HG03025 (cell line): ENCODE measurements around the gene PDE4D.

ENCODE experiments used
- ATAC-seq: cut with Tn5 transposase; IDR thresholded peaks from one replicate; pipeline ENCODE4 v1.9.1; 2021; ENCODE audit warnings: mild to moderate bottlenecking, moderate library complexity; ENCODE audit not compliant: unreplicated experiment, low FRiP score

PDE4D gene

DNA sequence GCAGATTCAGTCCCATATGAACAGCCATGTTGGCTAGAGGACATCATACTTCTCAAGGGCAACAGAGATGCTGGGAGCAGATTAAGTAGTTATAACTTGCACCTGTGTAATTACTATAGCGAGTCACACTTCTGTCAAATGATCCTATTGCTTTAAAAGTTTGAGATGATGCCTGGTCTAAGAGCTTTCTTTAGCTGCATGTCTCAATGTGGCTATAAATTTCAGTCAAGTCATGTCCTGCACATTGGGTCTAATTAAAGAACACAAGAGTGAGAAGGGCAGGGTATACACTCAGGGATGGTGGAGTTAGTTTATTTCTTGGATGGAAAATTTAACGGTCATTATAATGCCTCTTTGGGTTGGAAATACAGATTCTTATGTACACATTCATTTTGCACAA, 753.4 kb downstream of the PDE4D start:
- no peak for ATAC-seq

GRCh38 chr5:59139695-59140094, 753.8 kb downstream of the PDE4D start:
- no peak for ATAC-seq

GRCh38 chr5:59138509-59138908, 755.0 kb downstream of the PDE4D start:
- ATAC-seq = no peak

DNA sequence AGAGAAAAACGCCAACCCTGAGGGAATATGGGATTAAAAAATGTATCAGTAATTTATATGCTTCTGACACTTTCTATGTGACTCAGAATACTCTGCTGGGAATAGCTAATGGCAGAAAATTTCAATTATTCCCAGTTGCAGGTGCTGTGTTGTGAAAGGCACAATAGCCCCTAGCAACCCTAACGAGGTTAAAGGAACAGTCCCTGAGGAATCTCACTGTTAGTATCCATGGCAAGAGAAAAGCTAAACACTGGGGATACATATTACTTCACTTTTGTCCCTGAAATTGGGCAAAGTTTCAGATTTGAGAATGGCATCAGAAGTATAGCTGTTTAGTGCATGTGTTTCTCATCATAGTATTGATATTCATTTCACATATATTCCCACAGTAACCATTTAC, 755.7 kb downstream of the PDE4D start:
- no peak for ATAC-seq

GRCh38 chr5:59136549-59136948, 757.0 kb downstream of the PDE4D start:
- ATAC-seq = no peak

- no peak for ATAC-seq
Measured at GRCh38 chr5:59134471-59135163, 758.9 kb downstream of the PDE4D start.

- no peak for ATAC-seq
Measured at GRCh38 chr5:59133764-59134261, 759.7 kb downstream of the PDE4D start.

- no peak for ATAC-seq
Measured at GRCh38 chr5:59132131-59132530, 761.4 kb downstream of the PDE4D start.

GRCh38 chr5:59130431-59130830, 763.1 kb downstream of the PDE4D start:
- no peak for ATAC-seq

DNA sequence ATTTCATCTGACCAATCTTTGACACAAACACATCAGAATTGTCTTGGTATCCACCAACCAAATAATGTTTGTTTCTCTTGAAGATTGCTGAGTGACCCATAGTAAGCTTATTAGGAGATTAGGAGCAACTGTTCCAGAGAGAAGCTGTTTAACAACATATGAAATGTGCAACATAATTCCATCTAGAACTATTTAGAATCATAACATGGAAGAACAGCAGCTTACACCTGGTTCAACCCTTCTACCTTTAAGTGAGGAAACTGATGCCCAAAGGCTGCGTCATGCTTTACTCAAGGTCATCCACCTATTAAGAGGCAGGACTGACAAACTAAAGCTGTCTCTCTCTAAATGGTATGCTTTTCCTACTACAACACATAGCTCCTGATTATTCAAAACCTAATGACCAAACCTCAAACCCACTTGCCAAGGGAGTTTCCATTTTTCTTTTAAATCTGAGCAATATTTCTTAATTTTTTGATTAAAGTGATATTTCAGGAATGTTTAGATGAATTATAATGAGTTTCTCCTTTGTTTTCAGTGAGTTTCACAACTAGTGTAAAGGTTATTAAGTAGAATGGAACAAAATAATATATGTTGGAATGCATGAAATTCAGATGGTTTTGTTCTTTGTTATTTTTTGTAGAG, 764.8 kb downstream of the PDE4D start:
- ATAC-seq = no peak

- ATAC-seq = peak; percentile 2
Measured at GRCh38 chr5:59126708-59127573, 766.6 kb downstream of the PDE4D start.

GRCh38 chr5:59126016-59126707, 767.4 kb downstream of the PDE4D start:
- ATAC-seq = no peak

- ATAC-seq = no peak
Measured at GRCh38 chr5:59125011-59125961, 768.2 kb downstream of the PDE4D start.

DNA sequence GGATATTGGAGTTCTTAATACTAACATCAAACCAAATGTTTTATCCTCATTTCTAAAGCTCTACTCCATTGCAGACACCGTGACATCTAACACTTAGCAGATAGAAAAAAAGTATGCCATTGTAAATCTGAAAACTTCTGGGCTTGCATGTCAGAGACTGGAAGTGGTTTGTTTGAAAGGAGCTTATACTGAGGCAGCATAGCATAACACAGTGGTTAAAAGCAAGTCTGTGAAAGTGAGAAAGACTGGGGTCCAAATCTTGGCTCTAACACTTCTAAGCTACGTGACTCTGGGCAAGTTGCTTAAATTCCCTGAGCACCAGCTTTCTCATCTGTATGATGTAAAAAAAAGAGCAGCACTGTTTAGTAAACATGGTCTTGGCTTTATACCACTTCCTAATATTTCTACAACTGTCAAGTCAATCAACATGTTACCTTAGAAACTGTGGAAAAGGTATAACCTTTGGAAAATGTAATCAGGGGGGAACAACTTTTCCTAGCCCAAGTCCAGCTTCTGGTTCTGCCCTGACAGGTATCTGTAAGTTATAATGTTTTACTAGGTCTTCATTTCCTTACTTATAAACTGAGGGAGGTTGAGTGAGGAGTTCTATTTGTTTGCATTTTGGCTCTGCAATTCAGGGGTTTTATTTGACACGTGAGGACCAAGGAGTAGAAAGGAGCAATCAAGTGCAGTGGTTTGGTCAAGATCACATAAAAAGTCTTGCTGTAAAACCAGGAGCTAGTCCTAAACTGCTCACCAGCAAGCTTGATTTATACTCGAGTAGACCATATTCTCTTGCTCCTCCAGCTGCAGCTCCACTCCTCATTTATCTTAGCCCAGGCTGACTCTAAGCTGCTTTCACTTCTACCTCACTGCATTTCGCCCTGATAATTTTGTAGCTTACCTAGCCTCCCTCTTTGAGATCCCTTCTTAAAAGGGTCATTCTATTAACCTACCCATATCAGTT, 769.6 kb downstream of the PDE4D start:
- no peak for ATAC-seq

- ATAC-seq = no peak
Measured at GRCh38 chr5:59119480-59119879, 774.0 kb downstream of the PDE4D start.

- no peak for ATAC-seq
Measured at GRCh38 chr5:59117320-59117719, 776.2 kb downstream of the PDE4D start.

- no peak for ATAC-seq
Measured at GRCh38 chr5:59116231-59116865, 777.2 kb downstream of the PDE4D start.

DNA sequence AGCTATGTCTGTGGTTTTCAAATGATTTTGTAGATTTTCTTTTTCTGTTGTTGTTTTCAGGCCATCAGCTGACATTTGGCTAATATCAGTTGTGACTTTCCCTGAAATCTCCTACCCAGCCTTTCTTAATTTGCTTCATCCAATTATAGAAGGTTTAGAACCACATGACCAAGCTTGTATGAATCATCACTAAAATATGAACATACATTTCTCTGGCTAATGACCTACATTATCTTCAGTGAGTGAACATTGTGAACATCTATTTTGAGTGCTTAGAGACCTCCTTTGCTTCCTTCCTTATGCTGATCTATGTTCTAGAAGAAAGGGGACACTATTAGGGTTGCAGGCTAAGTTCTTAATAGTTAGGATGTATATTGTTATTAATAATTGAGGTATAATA, 778.2 kb downstream of the PDE4D start:
- no peak for ATAC-seq
